ENCODE results near the gene BBOX1.

BBOX1 gene

DNA sequence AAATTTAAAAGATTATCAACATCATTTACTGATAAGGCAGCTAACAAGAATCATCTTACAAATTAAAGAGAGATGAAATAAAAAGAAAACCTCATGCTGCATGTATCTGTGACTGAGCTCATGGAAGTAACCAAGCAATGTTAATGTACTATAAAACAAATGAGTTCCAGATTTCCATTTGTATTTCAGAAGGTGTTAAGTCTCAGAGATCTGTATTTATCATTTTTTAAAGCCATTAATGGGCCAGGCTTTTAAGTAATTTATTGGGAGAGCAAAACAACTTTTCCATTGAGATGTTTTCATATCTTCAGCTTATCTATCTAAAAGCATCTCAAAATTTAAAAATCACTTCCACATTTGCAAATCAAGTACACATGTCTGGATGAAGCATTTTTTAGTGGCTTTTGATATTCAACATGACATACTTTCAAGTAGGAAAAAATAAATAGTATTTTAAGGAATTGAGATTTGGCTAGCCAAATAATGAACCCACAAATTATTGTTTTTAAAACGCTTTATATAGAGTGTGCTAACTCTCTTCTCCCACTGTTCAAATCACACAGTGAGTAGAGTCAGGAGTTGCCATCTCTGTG is 17.9 kb upstream of the BBOX1 start:
- no peak for DNase-seq
- in situ Hi-C loops (cut with HindIII; ENCODE audit: low pct_ligation_motif_present, low pct_unique_long_range_greater_than_20kb, low sequenced_read_pairs): no loop called here

DNA sequence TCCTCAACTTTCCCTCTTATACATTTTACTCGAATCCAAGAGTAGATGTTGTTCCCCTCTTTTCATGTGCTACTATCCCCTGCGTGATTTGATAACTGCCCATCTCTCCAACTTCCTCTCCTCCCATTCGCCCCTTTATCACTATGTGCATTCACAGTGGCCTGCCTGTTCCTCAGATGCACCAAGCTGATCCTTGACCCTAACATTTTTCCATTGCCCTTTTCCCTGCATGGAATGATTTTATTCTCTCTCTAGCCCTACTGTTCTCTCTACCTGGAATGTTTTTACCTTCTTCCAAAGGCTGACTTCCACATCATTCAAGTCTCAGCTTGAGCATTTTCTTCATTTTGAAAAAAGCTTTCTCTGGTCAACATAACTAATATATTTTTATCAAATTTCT is 15.8 kb upstream of the BBOX1 start:
- DNase-seq: no peak
- in situ Hi-C loops (cut with HindIII; ENCODE audit: low pct_ligation_motif_present, low pct_unique_long_range_greater_than_20kb, low sequenced_read_pairs): no loop called here

DNA sequence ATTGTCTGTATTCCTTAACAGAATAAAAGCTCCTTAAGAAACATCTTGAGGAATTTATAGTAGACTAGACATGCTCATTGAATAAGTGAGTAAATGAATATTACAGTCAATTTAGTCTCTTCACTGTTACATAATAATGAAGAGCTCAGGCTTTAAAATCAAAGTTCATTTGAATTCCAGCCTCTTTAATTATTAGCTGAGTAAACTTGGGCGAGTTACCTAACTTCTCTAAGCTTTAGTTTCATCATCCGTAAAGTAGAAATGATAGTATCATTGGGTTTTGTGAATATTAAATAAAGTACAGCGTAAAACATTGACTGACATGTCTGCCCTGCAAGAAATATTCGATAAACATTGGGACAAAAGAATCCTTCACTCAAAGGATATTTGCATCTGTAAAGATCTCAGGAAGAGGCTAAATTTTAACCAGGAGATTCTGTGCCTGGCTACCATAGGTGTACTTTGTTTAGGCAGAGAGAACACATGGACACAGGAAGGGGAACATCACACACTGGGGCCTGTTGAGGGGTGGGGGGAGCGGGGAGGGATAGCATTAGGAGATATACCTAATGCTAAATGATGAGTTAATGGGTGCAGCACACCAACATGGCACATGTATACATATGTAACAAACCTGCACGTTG is 15.2 kb upstream of the BBOX1 start:
- in situ Hi-C loops (cut with HindIII; ENCODE audit: low pct_ligation_motif_present, low pct_unique_long_range_greater_than_20kb, low sequenced_read_pairs): no loop called here
- no peak for DNase-seq

DNA sequence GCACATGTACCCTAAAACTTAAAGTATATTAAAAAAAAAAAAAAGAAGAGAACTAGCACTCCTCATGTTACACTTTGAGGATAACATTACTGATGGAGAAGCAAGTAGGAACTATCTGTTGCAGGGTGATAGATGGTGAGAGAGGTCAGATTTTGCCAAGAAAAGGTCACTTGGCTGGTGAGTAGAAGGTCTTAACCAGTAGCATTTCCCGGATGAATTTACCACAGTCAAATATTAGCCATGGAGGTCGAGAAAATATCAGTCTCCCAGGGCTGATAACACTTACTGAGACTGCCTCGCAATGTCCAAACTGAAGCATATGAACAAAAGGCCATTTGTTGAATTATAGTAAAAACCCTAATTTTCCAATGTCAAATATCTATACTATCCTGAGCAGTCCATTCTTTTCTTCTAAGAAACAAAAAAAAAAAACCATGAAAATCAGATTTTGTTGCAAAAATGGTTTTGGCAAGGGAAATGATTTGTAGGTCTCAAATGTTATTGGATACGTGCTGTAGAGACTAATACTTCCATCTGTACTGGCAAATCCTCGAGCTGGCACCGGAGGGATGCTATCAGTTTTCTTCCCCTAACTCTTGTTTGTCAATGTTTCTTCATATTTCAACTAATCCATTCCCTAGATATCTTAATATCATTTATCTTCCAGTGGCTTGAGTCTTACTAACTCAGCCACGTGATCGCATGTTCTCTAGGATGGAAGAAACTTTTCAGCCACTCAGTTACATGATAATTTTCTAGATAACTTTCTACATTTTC is 14.5 kb upstream of the BBOX1 start:
- in situ Hi-C loops (cut with HindIII; ENCODE audit: low pct_ligation_motif_present, low pct_unique_long_range_greater_than_20kb, low sequenced_read_pairs): no loop called here
- no peak for DNase-seq

DNA sequence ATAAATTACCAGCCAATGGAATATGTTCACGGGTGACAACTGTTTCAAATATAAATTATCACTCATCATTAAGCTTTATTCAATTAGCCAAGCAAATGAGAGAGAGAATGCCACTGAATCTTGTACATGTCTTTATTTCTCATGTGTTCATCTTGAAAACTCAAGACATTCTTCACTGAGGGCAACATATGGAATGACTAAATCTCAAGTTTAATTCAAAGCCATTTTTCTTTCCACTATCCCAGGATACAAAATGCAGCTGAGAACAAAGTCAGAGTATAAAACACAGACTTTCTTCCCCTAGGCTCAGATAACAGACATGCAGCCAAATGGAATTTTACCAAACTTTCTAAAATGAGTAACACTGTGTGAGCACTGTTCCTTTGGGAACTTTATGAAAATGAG is 12.1 kb upstream of the BBOX1 start:
- no peak for DNase-seq
- in situ Hi-C loops (cut with HindIII; ENCODE audit: low pct_ligation_motif_present, low pct_unique_long_range_greater_than_20kb, low sequenced_read_pairs): no loop called here

DNA sequence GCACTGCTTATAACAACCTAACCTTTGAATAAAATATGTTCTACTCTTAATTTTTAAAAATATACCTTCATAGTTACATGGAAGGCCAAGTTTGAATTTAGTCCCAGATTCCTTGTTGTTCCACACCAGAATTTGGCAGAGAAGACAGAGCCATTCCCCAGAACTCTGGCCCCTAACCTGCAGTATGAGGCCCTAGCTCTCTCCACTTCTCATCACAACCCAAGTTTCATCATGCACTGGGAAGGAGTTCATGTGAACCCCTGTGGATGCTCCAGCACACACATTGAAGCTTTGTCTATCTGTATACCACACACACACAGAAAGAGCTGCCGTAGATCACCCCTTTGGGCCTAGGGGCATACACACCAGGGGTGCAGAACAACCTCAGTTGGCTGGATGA is 10.6 kb upstream of the BBOX1 start:
- in situ Hi-C loops (cut with HindIII; ENCODE audit: low pct_ligation_motif_present, low pct_unique_long_range_greater_than_20kb, low sequenced_read_pairs): no loop called here
- DNase-seq: no peak

DNA sequence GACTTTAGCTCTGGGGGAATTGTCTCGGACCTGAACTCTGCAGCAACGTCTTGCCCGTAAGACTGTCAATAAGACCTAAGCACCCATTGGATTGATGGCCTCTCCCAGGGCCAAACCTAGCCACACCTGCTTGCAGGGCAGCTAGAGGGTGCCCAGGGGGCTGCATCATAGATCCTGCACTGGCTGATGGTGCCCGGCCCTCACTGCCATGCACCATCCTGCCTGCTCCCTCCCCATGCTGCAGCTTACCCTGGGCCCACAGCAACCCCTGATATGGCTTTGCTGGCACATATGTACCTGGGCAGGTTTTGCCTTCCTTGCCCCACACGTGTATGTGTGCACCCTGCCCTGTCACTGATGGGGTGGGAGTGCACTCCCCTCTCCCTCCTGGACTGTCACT is 8.9 kb upstream of the BBOX1 start:
- in situ Hi-C loops (cut with HindIII; ENCODE audit: low pct_ligation_motif_present, low pct_unique_long_range_greater_than_20kb, low sequenced_read_pairs): no loop called here
- no peak for DNase-seq

DNA sequence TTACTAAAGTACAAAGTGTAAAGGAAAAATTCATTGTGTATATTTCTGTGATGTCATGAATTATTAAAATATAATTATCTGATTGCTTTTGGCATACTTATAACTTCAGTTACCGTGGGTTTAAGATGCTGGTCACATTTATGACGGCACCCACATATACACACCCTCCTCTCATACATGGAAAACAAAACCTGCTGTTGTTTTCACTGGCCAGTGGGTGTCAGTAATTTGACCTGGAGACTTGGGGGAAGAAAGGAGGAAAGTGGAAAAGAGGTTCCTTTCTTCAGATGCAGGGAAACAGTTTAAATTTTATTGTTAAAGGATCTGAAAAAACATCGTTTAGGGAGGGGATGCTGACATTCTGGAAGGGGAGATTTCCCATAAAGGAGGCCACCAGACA is 742 bp upstream of the BBOX1 start:
- in situ Hi-C loops (cut with HindIII; ENCODE audit: low pct_ligation_motif_present, low pct_unique_long_range_greater_than_20kb, low sequenced_read_pairs): no loop called here
- no peak for DNase-seq

DNA sequence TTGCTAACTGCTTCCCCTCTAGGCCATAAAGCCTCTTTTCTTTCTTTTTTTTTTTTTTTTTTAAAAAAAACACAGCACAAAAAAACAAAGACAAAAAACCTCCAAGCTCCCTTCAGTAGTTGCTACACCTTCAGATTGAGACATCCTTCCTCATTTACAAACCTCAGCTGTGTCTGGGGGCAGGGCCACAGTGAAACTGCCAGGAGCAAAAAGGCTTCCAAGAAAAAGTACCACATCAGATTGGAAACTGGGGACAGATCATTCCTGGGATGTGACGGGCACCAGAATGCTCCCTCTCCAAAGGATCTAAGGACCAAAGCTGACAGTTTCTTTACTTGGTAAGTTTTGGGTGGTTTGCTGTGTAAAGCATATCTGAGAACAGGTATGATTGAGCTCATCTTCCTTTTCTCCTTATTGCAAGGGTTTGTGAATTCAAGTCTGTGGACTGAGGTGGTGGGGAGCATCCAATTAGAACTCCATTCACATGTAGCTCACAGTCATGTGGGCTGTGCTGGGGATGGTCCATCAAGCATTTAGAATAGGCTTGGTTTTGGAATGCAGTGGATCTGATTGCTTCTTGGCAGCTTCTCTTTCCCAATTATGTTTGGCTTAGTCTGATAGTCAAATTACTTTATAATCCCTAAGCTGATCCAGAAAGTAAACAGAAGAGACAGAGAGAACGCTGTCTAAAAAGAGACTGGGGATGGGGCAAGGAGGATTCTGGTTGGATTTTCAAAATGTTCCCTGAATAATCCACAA is 705 bp downstream of the BBOX1 start:
- in situ Hi-C loops (cut with HindIII; ENCODE audit: low pct_ligation_motif_present, low pct_unique_long_range_greater_than_20kb, low sequenced_read_pairs): no loop called here
- no peak for DNase-seq

DNA sequence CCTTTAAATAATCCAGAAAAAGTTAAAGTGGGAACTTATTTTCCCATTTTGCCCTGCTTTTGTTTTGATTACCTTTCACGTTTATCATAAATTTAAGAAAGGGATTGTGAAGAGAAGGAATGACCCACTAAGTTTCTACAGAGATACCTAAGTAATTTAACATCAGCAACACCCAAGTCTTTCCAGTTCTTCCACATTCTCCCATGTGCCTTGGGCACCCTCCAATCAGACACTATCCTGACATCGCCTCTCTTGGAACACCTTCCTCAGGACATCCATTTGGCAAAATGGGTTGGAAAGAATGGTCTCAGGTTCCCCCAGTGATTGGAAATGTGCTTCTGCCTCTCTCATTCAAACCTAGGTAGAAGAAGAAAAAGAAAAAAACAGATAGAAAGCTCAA is 6.3 kb downstream of the BBOX1 start:
- no peak for DNase-seq

DNA sequence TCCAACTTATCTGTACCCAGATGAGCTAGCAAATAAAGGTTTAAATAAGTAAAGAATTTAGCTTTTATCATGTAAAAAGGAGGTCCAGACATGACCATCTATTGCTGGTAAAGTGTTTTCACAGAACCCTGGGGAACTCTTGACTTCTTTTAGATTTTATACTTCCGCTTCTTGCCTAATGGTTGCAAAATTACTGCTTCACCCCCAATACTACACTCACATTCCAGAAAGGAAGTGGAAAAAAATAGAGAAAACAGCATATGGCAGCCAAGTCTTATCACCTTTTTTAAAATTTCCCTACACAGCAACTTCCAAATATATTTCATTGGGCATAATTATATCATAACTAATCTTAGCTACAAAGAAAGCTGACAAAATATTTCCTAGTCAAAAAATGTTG is 12.1 kb downstream of the BBOX1 start:
- in situ Hi-C loops (cut with HindIII; ENCODE audit: low pct_ligation_motif_present, low pct_unique_long_range_greater_than_20kb, low sequenced_read_pairs): no loop called here

More for the DNA sequence above, 6.3 kb downstream of the BBOX1 start:
- in situ Hi-C loops (cut with HindIII; ENCODE audit: low pct_ligation_motif_present, low pct_unique_long_range_greater_than_20kb, low sequenced_read_pairs): no loop called here

DNA sequence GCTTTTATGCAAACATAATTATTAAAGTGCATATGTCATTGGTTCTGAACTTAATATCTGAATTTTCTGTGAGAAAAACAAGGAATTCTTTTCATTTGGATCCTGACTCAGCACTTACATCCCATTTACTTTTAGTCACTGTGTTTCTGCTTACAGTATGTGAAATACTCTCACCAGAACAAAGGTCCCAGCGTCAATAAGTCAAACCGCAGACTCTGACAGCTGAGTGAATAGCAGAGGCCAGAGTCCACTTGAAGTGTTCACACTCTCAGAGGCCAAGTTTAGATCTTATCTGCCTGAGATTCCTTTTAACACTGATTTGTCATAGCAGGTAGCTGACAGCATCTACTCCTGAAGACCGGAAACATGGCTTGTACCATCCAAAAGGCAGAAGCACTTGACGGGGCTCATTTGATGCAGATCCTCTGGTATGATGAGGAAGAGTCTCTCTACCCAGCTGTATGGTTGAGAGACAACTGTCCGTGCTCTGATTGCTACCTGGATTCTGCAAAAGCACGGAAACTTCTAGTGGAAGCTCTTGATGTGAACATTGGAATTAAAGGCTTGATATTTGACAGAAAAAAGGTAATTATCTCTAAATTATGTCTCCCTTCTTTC is 14.6 kb downstream of the BBOX1 start:
- in situ Hi-C loops (cut with HindIII; ENCODE audit: low pct_ligation_motif_present, low pct_unique_long_range_greater_than_20kb, low sequenced_read_pairs): no loop called here
- no peak for DNase-seq

More for the DNA sequence above, 12.1 kb downstream of the BBOX1 start:
- DNase-seq: no peak

DNA sequence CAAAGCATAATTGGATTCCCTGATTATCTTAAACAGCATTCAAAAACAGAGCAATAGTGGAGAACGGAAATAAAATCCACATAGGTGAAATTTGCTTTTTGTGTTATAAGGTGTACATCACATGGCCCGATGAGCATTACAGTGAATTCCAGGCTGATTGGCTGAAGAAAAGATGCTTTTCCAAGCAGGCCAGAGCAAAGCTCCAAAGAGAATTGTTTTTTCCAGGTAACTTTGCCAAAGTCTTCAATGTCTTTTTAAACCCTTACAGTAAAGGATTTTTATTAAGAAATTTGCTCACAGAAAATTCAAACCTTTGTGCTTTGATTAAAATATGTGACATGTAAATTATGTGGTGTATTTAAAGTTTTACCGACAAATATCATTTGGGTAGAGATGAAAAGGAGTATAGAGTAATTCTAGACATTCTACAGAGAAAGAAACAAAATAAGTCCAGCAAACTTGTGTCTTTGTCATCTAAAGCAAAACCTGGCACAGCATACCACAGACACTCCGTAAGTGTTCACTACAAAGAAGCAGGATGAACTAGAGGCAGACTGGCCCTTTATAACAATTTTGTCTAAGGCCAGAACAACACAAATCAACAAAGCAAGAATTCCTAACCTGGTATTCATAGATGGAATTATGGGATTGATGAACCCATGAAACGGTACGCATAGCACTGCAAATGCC is 16.6 kb downstream of the BBOX1 start:
- in situ Hi-C loops (cut with HindIII; ENCODE audit: low pct_ligation_motif_present, low pct_unique_long_range_greater_than_20kb, low sequenced_read_pairs): no loop called here
- no peak for DNase-seq

DNA sequence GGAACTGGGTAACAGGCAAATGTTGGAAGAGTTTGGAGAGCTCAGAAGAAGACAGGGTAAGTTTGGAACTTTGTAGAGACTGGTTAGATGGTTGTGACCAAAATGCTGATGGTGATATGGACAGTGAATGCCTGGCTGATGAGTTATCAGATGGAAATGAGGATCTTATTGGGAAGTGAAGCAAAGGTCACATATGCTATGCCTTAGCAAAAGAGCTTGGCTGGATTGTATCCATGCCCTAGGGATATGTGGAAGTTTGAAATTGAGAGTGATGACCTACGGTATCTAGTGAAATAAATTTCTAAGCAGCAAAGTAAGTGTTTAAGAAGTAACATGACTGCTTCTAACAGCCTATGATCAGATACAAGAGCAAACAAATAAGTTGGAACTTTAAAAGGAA is 17.8 kb downstream of the BBOX1 start:
- in situ Hi-C loops (cut with HindIII; ENCODE audit: low pct_ligation_motif_present, low pct_unique_long_range_greater_than_20kb, low sequenced_read_pairs): no loop called here
- no peak for DNase-seq

DNA sequence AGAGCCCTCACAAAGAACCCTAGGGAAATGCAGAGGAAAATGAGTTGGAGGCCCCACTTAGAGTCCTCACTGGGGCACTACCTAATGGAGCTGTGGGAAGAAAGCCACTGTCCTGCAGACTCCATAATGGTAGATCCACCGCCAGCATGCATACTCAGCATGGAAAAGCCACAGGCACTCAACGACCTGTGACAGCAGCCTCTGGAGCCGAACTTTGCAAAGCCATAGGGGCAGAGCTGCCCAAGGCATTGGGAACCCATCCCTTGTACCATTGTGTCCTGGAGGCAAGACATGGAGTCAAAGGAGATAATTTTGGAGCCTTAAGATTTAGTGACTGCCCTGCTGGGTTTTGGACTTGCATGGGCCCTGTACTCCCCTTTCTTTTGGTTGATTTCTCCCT is 18.8 kb downstream of the BBOX1 start:
- in situ Hi-C loops (cut with HindIII; ENCODE audit: low pct_ligation_motif_present, low pct_unique_long_range_greater_than_20kb, low sequenced_read_pairs): no loop called here
- DNase-seq: no peak

DNA sequence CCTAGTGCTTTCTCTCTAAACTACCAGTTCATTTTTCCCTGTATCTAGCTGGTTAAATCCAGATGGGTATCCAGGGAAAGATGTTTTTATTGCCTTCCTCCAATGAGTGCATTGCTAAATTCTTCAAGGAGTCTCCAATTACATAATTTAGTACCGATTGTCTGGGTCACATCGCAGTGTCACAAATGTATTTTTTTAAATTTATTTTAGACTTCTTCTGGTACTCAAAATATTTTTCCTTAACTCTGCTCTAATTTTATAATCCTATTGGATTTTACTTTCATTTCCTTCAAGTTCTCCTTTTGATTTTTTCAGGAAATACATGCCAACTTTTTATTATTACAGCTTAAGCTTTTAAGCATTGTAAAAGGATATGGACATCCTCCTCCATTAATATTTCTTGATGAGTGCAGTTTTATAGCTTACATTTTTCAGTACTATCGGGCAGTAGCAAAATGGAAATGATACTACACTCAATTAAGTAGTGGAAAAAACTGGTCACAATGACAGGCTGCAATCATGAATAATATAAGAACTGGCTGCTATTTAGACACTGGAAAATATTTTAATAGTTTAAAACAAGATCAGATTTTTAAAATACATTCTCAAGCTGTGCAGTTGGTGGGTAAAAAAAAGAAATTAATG is 20.3 kb downstream of the BBOX1 start:
- in situ Hi-C loops (cut with HindIII; ENCODE audit: low pct_ligation_motif_present, low pct_unique_long_range_greater_than_20kb, low sequenced_read_pairs): no loop called here
- no peak for DNase-seq

DNA sequence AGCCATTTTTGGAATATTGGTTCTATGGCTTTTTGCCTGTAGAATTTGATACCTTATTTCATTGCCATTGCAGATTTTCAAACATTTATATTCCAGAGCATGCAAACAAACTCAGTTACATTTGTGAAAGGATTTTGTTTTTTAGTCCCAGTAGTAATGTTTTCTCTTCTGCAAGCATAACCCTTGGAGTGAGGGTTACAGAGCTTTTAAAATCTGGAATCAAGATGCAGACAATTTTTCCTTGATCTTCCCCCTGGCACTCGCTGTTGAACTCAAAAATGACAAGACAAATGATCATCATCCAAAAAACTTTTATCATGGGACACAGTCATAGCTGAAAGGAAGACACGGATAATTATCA is 20.8 kb downstream of the BBOX1 start:
- in situ Hi-C loops (cut with HindIII; ENCODE audit: low pct_ligation_motif_present, low pct_unique_long_range_greater_than_20kb, low sequenced_read_pairs): no loop called here
- no peak for DNase-seq

DNA sequence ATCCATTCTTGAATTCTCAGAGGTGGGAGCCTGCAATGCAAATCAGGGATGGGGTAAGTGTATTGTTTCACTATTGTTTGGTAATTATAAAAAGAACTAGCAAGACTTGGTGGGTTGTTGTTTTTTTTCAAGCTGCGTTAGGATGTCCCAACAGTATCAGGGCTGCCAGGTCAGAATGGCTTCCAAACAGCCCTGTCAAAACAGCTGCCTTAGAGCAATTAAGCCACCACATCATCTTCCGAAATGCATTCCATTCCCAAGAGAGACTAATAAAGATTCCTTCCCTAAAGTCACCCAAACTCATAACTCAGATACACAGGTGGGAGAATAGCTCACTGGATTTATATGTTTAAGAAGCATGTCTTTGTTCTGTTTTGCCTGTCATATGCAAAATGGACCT is 23.5 kb downstream of the BBOX1 start:
- DNase-seq: no peak

More for the DNA sequence above, 23.5 kb downstream of the BBOX1 start:
- in situ Hi-C loops (cut with HindIII; ENCODE audit: low pct_ligation_motif_present, low pct_unique_long_range_greater_than_20kb, low sequenced_read_pairs): no loop called here

Measured in ACHN (cell line).